DND-41 (cell line): ENCODE results near the gene UBR1.
"Not testable (repeated sequence)": the region's sequence is repeated elsewhere in the genome, so short reads cannot be mapped to it uniquely, and the experiment has no call there.

Experiments used
- ATAC-seq: fragments of 200-7000 bp; cut with Tn5 transposase; 3 replicates; pipeline ENCODE4 v1.9.1; 2021; ENCODE audit warnings: low read depth; ENCODE audit not compliant: insufficient read depth
- DNase-seq: peaks from one replicate; pipeline ENCODE4 v3.0.0-alpha.2; 2020
- H2AFZ ChIP-seq: 2 replicates; pipeline ENCODE4 v1.6.0; 2012; ENCODE audit warnings: low read depth, low read length
- H3K27ac ChIP-seq: 2 replicates; pipeline ENCODE4 v1.5.1; 2012; ENCODE audit warnings: low read length, inconsistent platforms
- H3K27me3 ChIP-seq: fragments of 200-600 bp; sonication (generic); 2 replicates; pipeline ENCODE4 v1.6.0; 2012; ENCODE audit warnings: low read length, mild to moderate bottlenecking, inconsistent platforms; ENCODE audit not compliant: insufficient read depth, poor library complexity
- H3K36me3 ChIP-seq: 2 replicates; pipeline ENCODE4 v1.5.1; 2012; ENCODE audit warnings: low read length, inconsistent platforms; ENCODE audit not compliant: insufficient read depth
- H3K4me1 ChIP-seq: 2 replicates; pipeline ENCODE4 v1.5.1; 2012; ENCODE audit warnings: mild to moderate bottlenecking, low read length; ENCODE audit not compliant: insufficient read depth
- H3K4me2 ChIP-seq: 2 replicates; pipeline ENCODE4 v1.6.0; 2012; ENCODE audit warnings: mild to moderate bottlenecking, moderate library complexity, low read length, inconsistent platforms; ENCODE audit not compliant: insufficient read depth
- H3K4me3 ChIP-seq, 2 experiments: fragments of 200-600 bp in 1 of 2; shearing (Covaris generic) in 1 of 2; 2 replicates each; pipeline ENCODE4 v1.5.1; 2012 to 2016; ENCODE audit warnings: inconsistent platforms in 2 of 2, low read length in 2 of 2, mild to moderate bottlenecking in 2 of 2, low read depth in 1 of 2, moderate library complexity in 1 of 2
- H3K79me2 ChIP-seq: 2 replicates; pipeline ENCODE4 v1.6.0; 2012; ENCODE audit warnings: low read length, inconsistent platforms; ENCODE audit not compliant: insufficient read depth
- H3K9ac ChIP-seq: 2 replicates; pipeline ENCODE4 v1.6.0; 2012; ENCODE audit warnings: low read depth, mild to moderate bottlenecking, inconsistent platforms, low read length, moderate library complexity
- H3K9me3 ChIP-seq: 2 replicates; pipeline ENCODE4 v1.5.1; 2012; ENCODE audit warnings: low read length, moderate library complexity, mild to moderate bottlenecking, inconsistent platforms; ENCODE audit not compliant: insufficient read depth, severe bottlenecking
- H4K20me1 ChIP-seq: 2 replicates; pipeline ENCODE4 v1.6.0; 2012; ENCODE audit warnings: low read length; ENCODE audit not compliant: insufficient read depth
- CTCF ChIP-seq: IDR thresholded peaks from 2 replicates; pipeline ENCODE4 v1.5.1; 2012; ENCODE audit warnings: borderline replicate concordance, low read length, moderate library complexity, mild to moderate bottlenecking; ENCODE audit not compliant: poor library complexity, severe bottlenecking; ENCODE audit errors: extremely low read depth
- EZH2 ChIP-seq: IDR thresholded peaks from 3 replicates; pipeline ENCODE4 v1.6.1; 2012; ENCODE audit warnings: borderline replicate concordance, low read depth, mild to moderate bottlenecking, moderate library complexity, low read length, inconsistent platforms; ENCODE audit not compliant: severe bottlenecking

Gene UBR1

GRCh38 chr15:43132830-43133429 is 27.1 kb upstream of the UBR1 start:
- Histone ChIP-seq H4K20me1 (no peaks in the 10 kb centered on the region), H3K9me3 (no peaks in the 10 kb centered on the region), H3K27me3 (no peaks in the 10 kb centered on the region), H3K79me2 (no peaks in the 10 kb centered on the region), H2AFZ (peak overlapping the region; percentile 70), H3K4me3 (peak overlapping the region; percentile 13 to 59; a peak in 3 of 4 replicates), H3K36me3 (peaks cover 11% of the 10 kb centered on the region), H3K4me1 (peaks cover 28% of the 10 kb centered on the region), H3K27ac (peak overlapping the region; percentile 57), H3K4me2 (peak overlapping the region; percentile 82), H3K9ac (peak overlapping the region; percentile 62)
- ATAC-seq (no peak), DNase-seq (no peak)
- TF ChIP-seq CTCF, result no peak
- TF ChIP-seq EZH2, result peak; percentile 64

GRCh38 chr15:43128980-43129335 is 23.1 kb upstream of the UBR1 start:
- Histone ChIP-seq H2AFZ (no peak overlapping the region), H3K4me1 (peaks cover 16% of the 10 kb centered on the region)

GRCh38 chr15:43128174-43128979 is 22.5 kb upstream of the UBR1 start:
- not testable (repeated sequence) for H3K27ac ChIP-seq, ATAC-seq, H4K20me1 ChIP-seq, H3K4me3 ChIP-seq, H3K79me2 ChIP-seq, DNase-seq, H3K9ac ChIP-seq, H3K27me3 ChIP-seq, H3K9me3 ChIP-seq, H2AFZ ChIP-seq, H3K4me2 ChIP-seq, H3K36me3 ChIP-seq
- peaks cover 16% of the 10 kb centered on the region for H3K4me1 ChIP-seq

More at GRCh38 chr15:43128980-43129335, 23.1 kb upstream of the UBR1 start:
- ATAC-seq (no peak), DNase-seq (no peak)
- TF ChIP-seq CTCF, result no peak
- no peak for TF ChIP-seq EZH2
- no peak overlapping the region for H3K27ac ChIP-seq
- H3K36me3 ChIP-seq, result no peaks in the 10 kb centered on the region
- no peaks in the 10 kb centered on the region for H3K9me3 ChIP-seq
- no peak overlapping the region for H3K4me3 ChIP-seq
- H3K27me3 ChIP-seq, result no peaks in the 10 kb centered on the region
- no peak overlapping the region for H3K4me2 ChIP-seq
- no peaks in the 10 kb centered on the region for H4K20me1 ChIP-seq
- no peak overlapping the region for H3K9ac ChIP-seq
- no peaks in the 10 kb centered on the region for H3K79me2 ChIP-seq

- ATAC-seq (no peak), DNase-seq (no peak)
- Histone ChIP-seq H3K79me2 (no peaks in the 10 kb centered on the region), H3K9ac (no peak overlapping the region), H2AFZ (no peak overlapping the region), H3K4me2 (no peak overlapping the region), H3K27me3 (no peaks in the 10 kb centered on the region), H3K36me3 (no peaks in the 10 kb centered on the region), H3K9me3 (no peaks in the 10 kb centered on the region), H3K27ac (no peak overlapping the region), H3K4me3 (no peak overlapping the region), H4K20me1 (no peaks in the 10 kb centered on the region), H3K4me1 (peaks cover 15% of the 10 kb centered on the region)
- TF ChIP-seq CTCF, result no peak
- TF ChIP-seq EZH2, result no peak
These were observed 21.9 kb upstream of the UBR1 start for GRCh38 chr15:43127752-43128151.
